Measurements from ENCODE around the gene ZNF362. TPM values are rescaled to one million over a fixed set of nuclear protein-coding genes. Genes with fewer than 3 reads are reported as not detected.

ZNF362 gene
- total RNA-seq, 2 donors from 2014 or later, result 7.9 to 17.9 TPM

- intact Hi-C loops (cut with DNase I), result no loop called here
- no peaks in the 10 kb centered on the region for H3K27me3 ChIP-seq
- H3K4me3 ChIP-seq, result no peak overlapping the region
- peaks cover 25% of the 10 kb centered on the region for H3K4me1 ChIP-seq
- 93 to 95% methylated on average over 12 of the region's 12 CpGs for WGBS, 2 donors
- H3K27ac ChIP-seq, result peak overlapping the region in 1 of 4 donors; percentile 37
- H3K36me3 ChIP-seq (replicated peaks in 1 of 2; ENCODE audit: insufficient read depth in 1 of 2, low read depth in 2 of 2), result peaks cover 37 to 62% of the 10 kb centered on the region in 2 donors
- no peak for DNase-seq
- TF ChIP-seq POLR2A (IDR thresholded peaks at IDR 0.05), result no peak
- TF ChIP-seq CTCF (IDR thresholded peaks at IDR 0.05), result no peak
- no peak for ATAC-seq
- H3K9me3 ChIP-seq, result no peaks in the 10 kb centered on the region
Observed at GRCh38 chr1:33328817-33329216, 72.5 kb downstream of the ZNF362 start.

- Histone ChIP-seq H3K4me1 (peaks cover 34% of the 10 kb centered on the region), H3K4me3 (no peak overlapping the region), H3K27me3 (no peaks in the 10 kb centered on the region), H3K36me3 (replicated peaks in 1 of 2; ENCODE audit: insufficient read depth in 1 of 2, low read depth in 2 of 2) (peaks cover 32 to 55% of the 10 kb centered on the region in 2 donors), H3K27ac (no peak overlapping the region), H3K9me3 (no peaks in the 10 kb centered on the region)
- no peak for TF ChIP-seq POLR2A (IDR thresholded peaks at IDR 0.05)
- no peak for TF ChIP-seq CTCF (IDR thresholded peaks at IDR 0.05)
- DNase-seq, result no peak
- no peak for ATAC-seq
- 91% methylated on average over 17 to 19 of the region's 19 CpGs for WGBS, 2 donors
- intact Hi-C loops (cut with DNase I), result no loop called here
Observed at GRCh38 chr1:33329600-33330305, 73.5 kb downstream of the ZNF362 start.

GRCh38 chr1:33330361-33330890, 74.1 kb downstream of the ZNF362 start:
- H3K27me3 ChIP-seq, result no peaks in the 10 kb centered on the region
- peaks cover 26 to 48% of the 10 kb centered on the region in 2 donors for H3K36me3 ChIP-seq (replicated peaks in 1 of 2; ENCODE audit: insufficient read depth in 1 of 2, low read depth in 2 of 2)
- H3K27ac ChIP-seq, result no peak overlapping the region
- ATAC-seq (no peak), DNase-seq (no peak)
- no peak for TF ChIP-seq CTCF (IDR thresholded peaks at IDR 0.05)
- no peak for TF ChIP-seq POLR2A (IDR thresholded peaks at IDR 0.05)
- H3K4me1 ChIP-seq, result peaks cover 41% of the 10 kb centered on the region
- intact Hi-C loops (cut with DNase I), result no loop called here
- H3K4me3 ChIP-seq, result no peak overlapping the region
- 94 to 95% methylated on average over 2 to 3 of the region's 3 CpGs for WGBS, 2 donors
- H3K9me3 ChIP-seq, result no peaks in the 10 kb centered on the region

- H3K4me3 ChIP-seq, result no peak overlapping the region
- intact Hi-C loops (cut with DNase I), result no loop called here
- H3K27me3 ChIP-seq, result no peaks in the 10 kb centered on the region
- peaks cover 26 to 43% of the 10 kb centered on the region in 2 donors for H3K36me3 ChIP-seq (replicated peaks in 1 of 2; ENCODE audit: insufficient read depth in 1 of 2, low read depth in 2 of 2)
- TF ChIP-seq POLR2A (IDR thresholded peaks at IDR 0.05) (no peak), CTCF (IDR thresholded peaks at IDR 0.05) (no peak)
- H3K9me3 ChIP-seq, result no peaks in the 10 kb centered on the region
- DNase-seq, result no peak
- H3K27ac ChIP-seq, result no peak overlapping the region
- ATAC-seq, result no peak
- H3K4me1 ChIP-seq, result peaks cover 44% of the 10 kb centered on the region
- WGBS, 2 donors, result 91 to 93% methylated on average over 7 of the region's 7 CpGs
Observed at GRCh38 chr1:33330906-33331305, 74.6 kb downstream of the ZNF362 start.
